ENCODE measurements around the gene KREMEN2. TPM values are rescaled to one million over a fixed set of nuclear protein-coding genes. Genes with fewer than 3 reads are reported as not detected.
A peak's percentile ranks its signal among the peaks of the same experiment; 100 is the strongest.

The KREMEN2 gene
- total and polyA plus RNA-seq, 9 of the 15 experiments (the other 6 are each of a cell fraction or from before 2014, with no cell fraction given) = 0.04 to 7.7 (median 1.5) TPM; not detected in 1

GRCh38 chr16:2983706-2984136, 19.6 kb downstream of the KREMEN2 start (continued):
- TF ChIP-seq, protein P1, sequence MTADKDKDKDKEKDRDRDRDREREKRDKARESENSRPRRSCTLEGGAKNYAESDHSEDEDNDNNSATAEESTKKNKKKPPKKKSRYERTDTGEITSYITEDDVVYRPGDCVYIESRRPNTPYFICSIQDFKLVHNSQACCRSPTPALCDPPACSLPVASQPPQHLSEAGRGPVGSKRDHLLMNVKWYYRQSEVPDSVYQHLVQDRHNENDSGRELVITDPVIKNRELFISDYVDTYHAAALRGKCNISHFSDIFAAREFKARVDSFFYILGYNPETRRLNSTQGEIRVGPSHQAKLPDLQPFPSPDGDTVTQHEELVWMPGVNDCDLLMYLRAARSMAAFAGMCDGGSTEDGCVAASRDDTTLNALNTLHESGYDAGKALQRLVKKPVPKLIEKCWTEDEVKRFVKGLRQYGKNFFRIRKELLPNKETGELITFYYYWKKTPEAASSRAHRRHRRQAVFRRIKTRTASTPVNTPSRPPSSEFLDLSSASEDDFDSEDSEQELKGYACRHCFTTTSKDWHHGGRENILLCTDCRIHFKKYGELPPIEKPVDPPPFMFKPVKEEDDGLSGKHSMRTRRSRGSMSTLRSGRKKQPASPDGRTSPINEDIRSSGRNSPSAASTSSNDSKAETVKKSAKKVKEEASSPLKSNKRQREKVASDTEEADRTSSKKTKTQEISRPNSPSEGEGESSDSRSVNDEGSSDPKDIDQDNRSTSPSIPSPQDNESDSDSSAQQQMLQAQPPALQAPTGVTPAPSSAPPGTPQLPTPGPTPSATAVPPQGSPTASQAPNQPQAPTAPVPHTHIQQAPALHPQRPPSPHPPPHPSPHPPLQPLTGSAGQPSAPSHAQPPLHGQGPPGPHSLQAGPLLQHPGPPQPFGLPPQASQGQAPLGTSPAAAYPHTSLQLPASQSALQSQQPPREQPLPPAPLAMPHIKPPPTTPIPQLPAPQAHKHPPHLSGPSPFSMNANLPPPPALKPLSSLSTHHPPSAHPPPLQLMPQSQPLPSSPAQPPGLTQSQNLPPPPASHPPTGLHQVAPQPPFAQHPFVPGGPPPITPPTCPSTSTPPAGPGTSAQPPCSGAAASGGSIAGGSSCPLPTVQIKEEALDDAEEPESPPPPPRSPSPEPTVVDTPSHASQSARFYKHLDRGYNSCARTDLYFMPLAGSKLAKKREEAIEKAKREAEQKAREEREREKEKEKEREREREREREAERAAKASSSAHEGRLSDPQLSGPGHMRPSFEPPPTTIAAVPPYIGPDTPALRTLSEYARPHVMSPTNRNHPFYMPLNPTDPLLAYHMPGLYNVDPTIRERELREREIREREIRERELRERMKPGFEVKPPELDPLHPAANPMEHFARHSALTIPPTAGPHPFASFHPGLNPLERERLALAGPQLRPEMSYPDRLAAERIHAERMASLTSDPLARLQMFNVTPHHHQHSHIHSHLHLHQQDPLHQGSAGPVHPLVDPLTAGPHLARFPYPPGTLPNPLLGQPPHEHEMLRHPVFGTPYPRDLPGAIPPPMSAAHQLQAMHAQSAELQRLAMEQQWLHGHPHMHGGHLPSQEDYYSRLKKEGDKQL (CRISPR knock-in tag; IDR thresholded peaks at IDR 0.05; ENCODE audit: borderline replicate concordance) = no peak
- TF ChIP-seq ZFP36 (IDR thresholded peaks at IDR 0.05; ENCODE audit: low read depth, low read length, partially characterized antibody) = no peak
- TF ChIP-seq MAFK (IDR thresholded peaks at IDR 0.05; ENCODE audit: low read length) = no peak
- no peak for TF ChIP-seq POLR2B (IDR thresholded peaks at IDR 0.05; ENCODE audit: low read depth, partially characterized antibody)
- peak; percentile 91 for TF ChIP-seq CTBP1 (IDR thresholded peaks at IDR 0.05; ENCODE audit: borderline replicate concordance)
- peak; percentile 85; the same call in 1 of the 2 replicates for TF ChIP-seq ESRRA (IDR thresholded peaks at IDR 0.05; ENCODE audit: borderline replicate concordance, low read depth)
- TF ChIP-seq CREB5 (CRISPR knock-in tag; IDR thresholded peaks at IDR 0.05) = no peak
- no peak for TF ChIP-seq XRCC4 (IDR thresholded peaks at IDR 0.05; ENCODE audit: extremely low read depth, insufficient read depth, insufficient read length)
- TF ChIP-seq ZBTB26 (CRISPR knock-in tag; IDR thresholded peaks at IDR 0.05) = no peak
- no peak for TF ChIP-seq RBM39 (optimal IDR thresholded peaks at IDR 0.05; ENCODE audit: low read depth, low read length)
- peak; percentile 41 for TF ChIP-seq POU5F1 (IDR thresholded peaks at IDR 0.05; ENCODE audit: borderline replicate concordance, low read depth, low read length, partially characterized antibody)
- TF ChIP-seq HDAC6 (IDR thresholded peaks at IDR 0.05; ENCODE audit: low read depth, low read length) = no peak
- no peak for TF ChIP-seq BRD4 (IDR thresholded peaks at IDR 0.05)
- no peak for TF ChIP-seq ZNF274 (IDR thresholded peaks at IDR 0.05; ENCODE audit: borderline replicate concordance, low read depth, low read length)
- TF ChIP-seq MXD1 (CRISPR knock-in tag; IDR thresholded peaks at IDR 0.05; ENCODE audit: borderline replicate concordance, poor library complexity, severe bottlenecking) = no peak
- TF ChIP-seq NR0B1 (IDR thresholded peaks at IDR 0.05; ENCODE audit: partially characterized antibody) = no peak
- TF ChIP-seq ERF (CRISPR knock-in tag; IDR thresholded peaks at IDR 0.05) = 0 out of 2 replicates have a peak, but pooled peaks have one; percentile 31
- TF ChIP-seq RNF2 (IDR thresholded peaks at IDR 0.05) = 0 out of 2 replicates have a peak, but pooled peaks have one; percentile 41

Data from K562 (cell line).